Activated T-cell treated with anti-CD3 and anti-CD28 coated beads, Interleukin-2, amount 50 U/mL, for 24 hours (primary cell): ENCODE results near the gene ZBTB9.

Experiments used
- DNase-seq: peaks from one replicate; pipeline ENCODE4 v3.0.0-alpha.2; 2020
- H3K27ac Mint-ChIP-seq: 2 replicates; pipeline ENCODE4 v1.8.0; 2020; ENCODE audit warnings: mild to moderate bottlenecking, mixed read lengths
- H3K27me3 Mint-ChIP-seq: 2 replicates; pipeline ENCODE4 v1.8.0; 2020; ENCODE audit warnings: mixed read lengths
- H3K36me3 Mint-ChIP-seq: 2 replicates; pipeline ENCODE4 v1.8.0; 2020; ENCODE audit warnings: low read depth, mixed read lengths
- H3K4me1 Mint-ChIP-seq: 2 replicates; pipeline ENCODE4 v1.8.0; 2020; ENCODE audit warnings: low read depth, mixed read lengths
- H3K4me3 Mint-ChIP-seq: 2 replicates; pipeline ENCODE4 v1.8.0; 2020; ENCODE audit warnings: mild to moderate bottlenecking, moderate library complexity, mixed read lengths
- H3K9me3 Mint-ChIP-seq: 2 replicates; pipeline ENCODE4 v1.8.0; 2020; ENCODE audit warnings: mixed read lengths

The ZBTB9 gene

DNA sequence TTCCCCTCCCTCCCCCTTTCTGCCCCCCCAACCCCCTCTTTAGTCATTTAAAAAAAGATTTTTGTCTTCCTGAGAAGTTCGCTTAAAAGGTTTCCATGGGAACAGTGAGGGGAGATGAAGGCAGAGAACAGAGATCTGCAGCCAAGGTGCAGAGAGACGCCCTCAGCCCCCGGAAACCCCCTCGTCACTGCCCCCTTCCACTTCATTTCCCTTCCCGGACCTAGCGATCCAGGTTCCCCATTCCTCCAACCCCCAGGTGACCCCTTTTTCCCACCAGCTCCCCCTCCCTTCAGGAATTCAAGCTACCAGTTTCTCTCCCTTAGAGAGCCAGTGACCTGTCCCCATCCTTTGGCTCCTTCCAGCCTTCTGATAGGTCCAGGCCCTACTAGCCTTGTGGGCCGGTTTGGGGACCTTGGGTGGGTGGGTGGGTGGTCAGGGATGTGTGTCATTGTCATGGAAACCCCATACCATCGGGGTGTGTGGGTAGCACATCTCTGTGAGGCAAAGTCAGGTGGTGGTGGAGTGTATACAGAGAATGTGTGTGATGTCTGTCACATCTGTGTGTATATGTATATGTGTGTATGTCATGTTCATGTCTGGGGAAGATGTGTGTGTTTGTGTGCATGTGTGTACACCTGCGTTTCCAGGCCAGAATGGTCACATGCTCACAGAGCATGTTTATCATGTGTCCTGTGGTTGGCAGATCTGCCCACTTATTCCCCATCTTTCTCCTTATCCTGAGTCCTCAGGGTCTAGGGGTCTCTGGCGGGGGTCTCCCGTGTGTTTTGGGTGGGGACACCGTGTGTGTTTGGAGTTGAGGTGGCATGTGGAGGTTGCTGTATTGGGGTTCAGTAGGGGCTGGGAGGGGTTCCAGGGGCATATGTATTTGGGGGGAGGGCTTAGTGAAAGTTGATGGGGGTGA, 27.5 kb upstream of the ZBTB9 start:
- Mint-ChIP-seq H3K9me3 (no peaks in the 10 kb centered on the region), H3K36me3 (peaks cover 7% of the 10 kb centered on the region), H3K27me3 (no peaks in the 10 kb centered on the region), H3K4me1 (peaks cover 70% of the 10 kb centered on the region), H3K4me3 (peak overlapping the region; percentile 86), H3K27ac (peak overlapping the region; percentile 96)
- peak; percentile 53 for DNase-seq

DNA sequence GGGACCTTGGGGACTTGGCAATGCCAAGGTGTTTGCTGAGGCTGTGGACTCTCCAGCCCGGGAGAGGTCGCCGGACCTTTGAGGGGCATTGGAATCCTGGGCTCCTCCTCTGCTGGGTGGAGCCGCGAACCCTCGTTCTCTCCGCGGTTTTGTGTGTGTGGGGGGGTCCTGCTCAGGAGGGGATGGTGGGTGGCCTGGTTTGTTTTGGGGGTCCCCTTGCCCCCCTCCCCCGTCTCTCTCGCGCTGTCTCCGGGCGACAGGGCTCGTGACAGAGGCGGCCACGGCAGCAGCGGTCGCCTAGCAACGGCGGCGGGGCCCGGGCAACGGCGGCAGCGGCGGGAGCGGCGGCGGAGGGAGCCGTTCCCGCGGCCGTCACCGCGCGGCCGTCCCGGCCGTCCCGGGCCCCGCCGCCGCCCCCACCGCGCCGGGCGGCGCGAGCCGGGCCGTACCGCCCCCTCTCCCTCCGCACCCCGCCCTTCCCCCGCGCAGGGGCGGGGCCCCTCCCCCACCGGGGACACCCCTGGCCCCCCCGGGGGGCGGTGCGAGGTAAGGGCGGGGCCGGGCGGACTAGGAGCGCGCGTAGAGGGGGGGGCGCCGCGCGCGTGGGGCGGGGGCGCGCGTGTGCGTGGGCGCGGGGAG, 26.7 kb upstream of the ZBTB9 start:
- no peaks in the 10 kb centered on the region for H3K9me3 Mint-ChIP-seq
- peaks cover 12% of the 10 kb centered on the region for H3K36me3 Mint-ChIP-seq
- peaks cover 78% of the 10 kb centered on the region for H3K4me1 Mint-ChIP-seq
- H3K4me3 Mint-ChIP-seq: peak overlapping the region; percentile 92
- H3K27ac Mint-ChIP-seq: peak overlapping the region; percentile 96
- no peaks in the 10 kb centered on the region for H3K27me3 Mint-ChIP-seq
- DNase-seq: peak; percentile 74

DNA sequence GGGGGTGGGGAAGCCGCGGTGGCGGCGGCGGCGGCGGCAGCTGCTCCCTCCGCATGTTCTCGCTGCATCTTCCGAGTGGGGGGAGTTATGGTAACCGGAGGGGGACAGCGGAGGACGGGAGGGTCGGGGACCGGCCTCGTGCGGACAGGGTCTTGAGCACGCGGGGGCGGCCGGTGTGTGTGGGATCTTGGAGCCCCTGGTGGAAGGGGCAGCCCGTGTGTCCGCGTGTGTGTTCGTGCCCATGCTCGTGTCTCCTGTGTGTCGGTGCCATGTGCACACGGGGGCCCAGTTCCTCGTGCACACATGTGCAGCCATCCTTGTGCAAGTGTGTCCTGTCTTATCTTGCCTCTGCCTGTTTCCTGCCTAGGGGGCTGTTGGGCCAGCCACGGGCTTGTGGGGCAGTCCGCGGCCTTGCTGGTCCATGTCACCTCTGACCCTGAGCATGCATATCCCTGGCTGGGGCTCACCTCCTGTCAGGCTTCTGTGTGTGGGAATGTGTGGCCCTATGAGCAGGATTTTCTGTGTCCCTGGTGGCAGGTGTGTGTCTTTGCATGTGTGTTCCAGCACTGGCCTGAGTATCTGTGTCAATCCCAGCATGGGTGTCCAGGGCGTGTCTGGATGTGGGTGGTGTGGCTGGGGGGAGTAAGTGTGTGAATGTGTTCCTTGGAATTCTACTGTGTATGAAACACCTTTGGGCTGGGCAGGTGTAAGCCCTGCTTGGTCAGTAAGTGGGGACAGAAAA, 26.0 kb upstream of the ZBTB9 start:
- DNase-seq: peak; percentile 70
- Mint-ChIP-seq H3K27me3 (no peaks in the 10 kb centered on the region), H3K9me3 (no peaks in the 10 kb centered on the region), H3K27ac (peak overlapping the region; percentile 96), H3K4me1 (peaks cover 82% of the 10 kb centered on the region), H3K4me3 (peak overlapping the region; percentile 92), H3K36me3 (peaks cover 17% of the 10 kb centered on the region)

DNA sequence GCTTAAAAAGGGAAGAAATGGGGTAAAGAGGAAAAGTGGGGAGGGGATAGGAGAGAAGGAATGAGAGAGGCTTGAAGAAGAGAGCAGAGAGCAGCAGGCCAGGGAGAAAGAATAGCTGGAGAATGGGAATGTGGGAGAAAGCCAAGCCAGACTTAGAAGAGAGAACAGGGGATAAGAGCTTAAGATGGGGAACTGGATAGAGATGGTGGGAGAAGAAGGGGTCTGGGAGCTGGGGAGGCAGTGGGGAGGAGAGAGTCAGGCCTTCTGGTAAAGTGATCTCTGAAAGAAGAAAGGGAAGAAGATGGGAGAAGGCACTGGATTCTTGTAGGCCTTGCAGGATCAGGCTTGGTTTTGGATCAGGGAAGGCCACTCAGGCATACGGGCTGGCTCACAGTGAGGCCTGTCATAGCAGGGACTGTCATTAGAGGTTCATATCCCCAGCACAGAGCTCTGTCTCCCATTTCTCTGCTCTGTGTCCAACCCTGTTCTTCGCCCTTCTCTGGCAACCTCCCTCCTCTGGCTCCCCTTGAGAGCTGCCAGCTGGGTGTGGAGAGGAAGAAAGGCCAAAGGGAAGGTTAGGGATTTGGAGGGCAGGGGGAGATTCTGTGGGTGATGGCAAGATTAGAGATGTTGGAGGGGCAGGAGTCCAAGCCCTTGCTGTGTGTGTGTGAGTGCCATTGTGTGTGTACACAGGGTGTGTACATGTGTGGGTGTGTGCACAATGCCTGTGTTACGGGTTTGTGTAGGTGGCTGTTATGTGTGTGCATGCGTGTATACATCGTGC, 25.2 kb upstream of the ZBTB9 start:
- no peak for DNase-seq
- Mint-ChIP-seq H3K27ac (peak overlapping the region; percentile 96), H3K27me3 (no peaks in the 10 kb centered on the region), H3K9me3 (no peaks in the 10 kb centered on the region), H3K4me1 (peaks cover 76% of the 10 kb centered on the region), H3K4me3 (peak overlapping the region; percentile 92), H3K36me3 (peaks cover 17% of the 10 kb centered on the region)

DNA sequence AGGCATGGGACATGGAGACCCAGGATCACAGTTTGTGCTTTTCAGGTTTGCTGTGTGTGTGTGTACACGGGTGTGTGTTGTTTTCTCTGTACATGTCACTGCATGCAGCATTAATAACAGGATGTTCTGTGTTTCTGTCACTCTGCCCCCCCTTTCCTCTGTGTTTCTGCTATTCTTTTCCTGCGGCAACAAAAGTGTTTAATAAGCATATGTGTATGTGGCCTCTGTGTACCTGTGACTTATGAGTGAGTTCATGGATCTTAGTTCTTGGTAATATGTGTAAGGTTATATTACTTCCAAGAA, 24.7 kb upstream of the ZBTB9 start:
- H3K4me1 Mint-ChIP-seq: peaks cover 70% of the 10 kb centered on the region
- peaks cover 17% of the 10 kb centered on the region for H3K36me3 Mint-ChIP-seq
- H3K9me3 Mint-ChIP-seq: no peaks in the 10 kb centered on the region
- DNase-seq: no peak
- H3K4me3 Mint-ChIP-seq: peak overlapping the region; percentile 92
- H3K27ac Mint-ChIP-seq: peak overlapping the region; percentile 96
- H3K27me3 Mint-ChIP-seq: no peaks in the 10 kb centered on the region

DNA sequence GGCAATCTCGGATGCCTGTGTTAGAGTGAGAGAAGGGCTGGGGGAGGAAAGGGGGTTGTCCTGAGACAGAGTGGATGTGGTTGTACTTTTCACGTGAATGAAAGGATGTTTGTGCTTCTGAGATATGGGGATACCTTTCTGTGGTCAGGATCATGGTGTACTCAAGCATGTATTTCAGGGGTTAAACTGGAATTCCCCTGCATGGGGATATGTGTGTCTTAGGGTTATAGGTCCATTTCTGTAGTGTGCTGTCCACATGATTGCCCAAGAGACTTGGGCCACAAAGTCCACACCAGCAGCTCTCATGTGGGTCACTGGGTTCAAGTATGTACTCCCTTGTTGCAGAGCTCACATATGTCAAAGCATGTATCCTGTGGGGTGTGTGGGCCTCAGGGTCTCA, 24.0 kb upstream of the ZBTB9 start:
- H3K9me3 Mint-ChIP-seq: no peaks in the 10 kb centered on the region
- peaks cover 64% of the 10 kb centered on the region for H3K4me1 Mint-ChIP-seq
- H3K27me3 Mint-ChIP-seq: no peaks in the 10 kb centered on the region
- peak overlapping the region; percentile 96 for H3K27ac Mint-ChIP-seq
- peak overlapping the region; percentile 92 for H3K4me3 Mint-ChIP-seq
- DNase-seq: no peak
- H3K36me3 Mint-ChIP-seq: peaks cover 19% of the 10 kb centered on the region

DNA sequence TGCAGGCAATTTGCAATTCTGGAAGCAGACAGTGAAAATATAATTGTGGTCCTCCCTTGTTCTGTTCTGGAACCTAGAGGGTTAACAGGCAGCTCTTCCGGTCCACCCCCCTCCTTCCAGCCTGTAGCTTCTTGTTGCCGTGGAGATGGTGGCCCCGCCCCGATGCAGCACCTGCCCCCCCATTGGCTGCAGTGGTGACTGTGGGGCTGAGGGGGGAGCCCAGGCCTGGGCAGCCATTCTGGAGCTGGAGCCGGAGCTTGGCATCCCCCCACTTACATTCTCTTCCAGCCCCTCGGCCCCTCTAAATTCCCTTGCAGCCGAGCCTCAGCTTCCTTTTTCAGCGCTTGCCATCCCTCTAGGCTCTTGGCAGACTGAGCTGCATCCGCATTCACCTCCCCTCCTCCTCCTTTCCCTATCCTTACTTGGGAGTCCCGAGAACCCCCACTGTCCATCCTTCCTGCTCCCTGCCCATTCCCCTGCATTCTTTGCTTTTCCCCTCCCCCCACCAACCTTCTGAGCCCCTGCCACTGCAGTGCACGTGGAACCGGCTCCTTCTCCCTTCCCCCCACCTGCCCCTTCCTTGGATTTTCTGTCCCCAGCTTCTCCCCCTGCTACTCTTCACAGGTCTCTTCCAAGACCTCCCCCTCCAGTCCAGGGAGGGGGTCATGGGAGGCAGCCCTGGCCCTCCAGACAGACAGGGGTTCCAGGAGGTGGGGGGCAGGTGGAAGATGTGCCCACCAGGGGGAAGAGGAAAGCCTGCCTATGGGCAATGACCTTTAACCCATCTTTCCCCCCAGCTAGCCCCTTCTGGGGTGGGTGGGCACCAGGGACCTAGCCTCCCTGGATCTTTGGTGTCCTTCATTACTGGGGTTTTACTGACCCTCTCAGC, 23.1 kb upstream of the ZBTB9 start:
- H3K4me3 Mint-ChIP-seq: peak overlapping the region; percentile 92
- peak overlapping the region; percentile 96 for H3K27ac Mint-ChIP-seq
- H3K9me3 Mint-ChIP-seq: no peaks in the 10 kb centered on the region
- peaks cover 60% of the 10 kb centered on the region for H3K4me1 Mint-ChIP-seq
- DNase-seq: peak; percentile 85
- peaks cover 27% of the 10 kb centered on the region for H3K36me3 Mint-ChIP-seq
- no peaks in the 10 kb centered on the region for H3K27me3 Mint-ChIP-seq

DNA sequence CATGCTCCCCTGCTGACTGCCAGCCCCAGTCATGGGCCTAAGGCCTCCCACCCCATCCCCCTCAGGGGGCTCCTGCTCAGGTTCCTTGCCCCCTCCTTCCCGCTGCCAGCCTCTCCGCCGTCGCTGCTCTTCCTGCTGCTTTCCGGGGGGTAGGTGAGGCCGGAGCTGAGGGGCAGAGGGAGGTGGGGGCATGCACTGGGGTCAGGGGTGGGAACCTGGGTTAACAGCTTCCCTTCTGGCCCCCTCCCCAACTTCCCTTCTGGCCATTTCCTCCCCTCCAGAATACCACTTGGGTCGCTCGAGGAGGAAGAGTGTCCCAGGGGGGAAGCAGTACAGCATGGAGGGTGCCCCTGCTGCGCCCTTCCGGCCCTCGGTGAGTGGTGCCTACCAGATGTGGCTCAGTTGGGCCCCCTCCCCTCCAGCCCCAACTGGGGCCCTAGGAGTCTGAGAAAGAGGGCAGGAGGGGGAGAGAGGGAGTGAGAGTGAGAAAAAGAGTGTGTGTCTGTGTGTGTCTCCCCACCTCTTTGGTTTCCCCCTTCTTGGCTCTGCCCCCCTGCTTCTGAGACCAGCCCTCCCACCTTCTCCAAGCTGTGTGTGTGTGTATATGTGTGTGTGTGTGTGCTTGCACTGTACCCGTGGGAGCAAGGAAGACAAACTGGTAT, 22.4 kb upstream of the ZBTB9 start:
- no peak for DNase-seq
- Mint-ChIP-seq H3K27me3 (no peaks in the 10 kb centered on the region), H3K27ac (peak overlapping the region; percentile 10), H3K4me1 (peaks cover 54% of the 10 kb centered on the region), H3K36me3 (peaks cover 35% of the 10 kb centered on the region), H3K9me3 (no peaks in the 10 kb centered on the region), H3K4me3 (peak overlapping the region; percentile 92)

DNA sequence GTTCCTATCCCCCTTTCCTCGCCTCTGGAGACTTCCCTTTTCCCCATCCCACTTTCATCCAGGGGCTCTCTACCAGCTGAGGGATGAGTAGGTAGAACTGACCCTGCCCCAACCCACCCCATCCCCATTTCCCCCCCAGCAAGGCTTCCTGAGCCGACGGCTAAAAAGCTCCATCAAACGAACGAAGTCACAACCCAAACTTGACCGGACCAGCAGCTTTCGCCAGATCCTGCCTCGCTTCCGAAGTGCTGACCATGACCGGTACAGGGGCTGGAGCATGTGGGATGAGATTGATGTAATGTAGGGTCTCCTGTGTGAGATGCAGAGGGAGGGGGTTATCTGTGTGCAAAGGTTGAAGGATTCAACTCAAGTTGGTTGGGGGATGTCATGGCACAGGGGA, 21.8 kb upstream of the ZBTB9 start:
- Mint-ChIP-seq H3K27ac (peak overlapping the region; percentile 70), H3K4me3 (peak overlapping the region; percentile 92), H3K9me3 (no peaks in the 10 kb centered on the region), H3K36me3 (peaks cover 40% of the 10 kb centered on the region), H3K4me1 (peaks cover 48% of the 10 kb centered on the region), H3K27me3 (no peaks in the 10 kb centered on the region)
- DNase-seq: no peak

DNA sequence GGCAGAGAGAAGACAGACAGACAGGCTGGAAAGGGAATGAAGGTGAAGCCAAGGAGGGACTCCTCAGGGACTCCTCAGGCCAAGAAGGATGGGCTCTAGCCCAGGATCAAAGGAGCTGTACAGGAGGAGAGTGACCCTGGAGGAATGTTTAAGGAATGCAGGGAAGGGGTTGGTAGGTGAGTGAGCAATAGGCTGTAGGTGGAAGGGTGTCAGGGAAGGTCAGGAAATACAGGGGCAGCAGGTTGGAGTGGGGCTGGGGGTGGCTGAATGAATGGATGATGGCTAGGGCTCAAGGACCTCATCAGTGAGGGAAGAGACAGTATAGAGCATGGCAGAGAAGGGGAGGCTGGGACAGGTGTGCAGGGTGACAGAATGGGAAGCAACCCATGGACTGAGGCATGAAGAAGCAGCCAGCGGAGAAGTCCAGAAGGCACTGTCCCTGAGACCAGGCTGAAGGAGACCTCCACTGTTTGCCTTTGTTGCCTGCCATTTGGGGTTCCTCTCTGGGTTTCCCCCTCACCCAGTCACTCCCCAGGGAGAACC, 21.3 kb upstream of the ZBTB9 start:
- H3K36me3 Mint-ChIP-seq: peaks cover 44% of the 10 kb centered on the region
- H3K4me1 Mint-ChIP-seq: peaks cover 47% of the 10 kb centered on the region
- peak overlapping the region; percentile 70 for H3K27ac Mint-ChIP-seq
- H3K9me3 Mint-ChIP-seq: no peaks in the 10 kb centered on the region
- DNase-seq: no peak
- H3K27me3 Mint-ChIP-seq: no peaks in the 10 kb centered on the region
- H3K4me3 Mint-ChIP-seq: peak overlapping the region; percentile 45

DNA sequence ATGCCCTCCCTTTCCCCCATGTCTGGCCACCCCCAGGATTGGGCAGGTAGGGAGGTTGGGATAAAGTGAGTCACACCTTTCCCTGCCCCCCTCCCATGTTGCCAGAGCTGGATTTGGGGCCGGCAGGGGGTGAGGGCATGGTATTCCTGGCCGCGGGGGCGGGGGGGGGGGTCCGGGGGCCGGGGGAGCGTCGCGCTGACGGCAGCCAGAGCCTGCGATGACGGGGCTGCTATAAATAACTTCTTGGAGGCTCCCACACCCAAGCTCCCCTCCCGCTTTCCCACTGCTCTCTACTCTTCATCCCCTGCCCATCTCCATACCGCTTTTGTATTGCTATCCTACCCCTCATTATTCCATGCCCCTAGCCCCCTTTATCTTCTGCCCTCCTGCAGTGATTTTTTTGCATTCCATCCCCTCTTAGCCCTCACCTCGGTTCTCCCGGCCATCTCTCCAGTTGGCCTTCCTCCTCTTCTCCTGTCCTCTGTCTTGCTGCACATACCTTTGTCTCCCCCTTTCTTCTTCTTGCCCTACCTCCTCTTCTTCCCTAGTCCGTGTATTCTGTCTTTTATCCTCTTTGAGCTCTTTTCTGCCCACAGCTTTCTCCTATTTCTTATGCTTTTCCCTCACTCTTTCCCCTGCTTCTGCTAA, 20.7 kb upstream of the ZBTB9 start:
- no peak overlapping the region for H3K4me3 Mint-ChIP-seq

DNA sequence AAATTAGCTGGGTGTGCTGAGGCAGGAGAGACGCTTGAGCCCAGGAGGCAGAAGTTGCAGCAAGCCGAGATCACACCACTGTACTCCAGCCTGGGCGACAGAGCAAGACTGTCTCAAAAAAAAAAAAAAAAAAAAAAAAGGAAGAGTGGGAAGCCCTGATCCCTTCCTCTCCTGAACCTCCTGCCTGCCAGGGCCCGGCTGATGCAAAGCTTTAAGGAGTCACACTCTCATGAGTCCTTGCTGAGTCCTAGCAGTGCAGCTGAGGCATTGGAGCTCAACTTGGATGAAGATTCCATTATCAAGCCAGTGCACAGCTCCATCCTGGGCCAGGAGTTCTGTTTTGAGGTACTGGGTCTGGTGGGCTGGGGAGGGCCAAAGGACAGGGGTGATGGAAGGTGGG, 19.4 kb upstream of the ZBTB9 start:
- Mint-ChIP-seq H3K4me1 (peaks cover 31% of the 10 kb centered on the region), H3K9me3 (no peaks in the 10 kb centered on the region), H3K4me3 (no peak overlapping the region), H3K27me3 (no peaks in the 10 kb centered on the region), H3K27ac (peak overlapping the region; percentile 11), H3K36me3 (peaks cover 57% of the 10 kb centered on the region)
- no peak for DNase-seq

More for the DNA sequence above, 20.7 kb upstream of the ZBTB9 start:
- peaks cover 41% of the 10 kb centered on the region for H3K4me1 Mint-ChIP-seq
- no peak for DNase-seq
- no peak overlapping the region for H3K27ac Mint-ChIP-seq
- H3K9me3 Mint-ChIP-seq: no peaks in the 10 kb centered on the region
- H3K27me3 Mint-ChIP-seq: no peaks in the 10 kb centered on the region
- H3K36me3 Mint-ChIP-seq: peaks cover 46% of the 10 kb centered on the region
